ENCODE measurements around the gene CFAP221.

DNA sequence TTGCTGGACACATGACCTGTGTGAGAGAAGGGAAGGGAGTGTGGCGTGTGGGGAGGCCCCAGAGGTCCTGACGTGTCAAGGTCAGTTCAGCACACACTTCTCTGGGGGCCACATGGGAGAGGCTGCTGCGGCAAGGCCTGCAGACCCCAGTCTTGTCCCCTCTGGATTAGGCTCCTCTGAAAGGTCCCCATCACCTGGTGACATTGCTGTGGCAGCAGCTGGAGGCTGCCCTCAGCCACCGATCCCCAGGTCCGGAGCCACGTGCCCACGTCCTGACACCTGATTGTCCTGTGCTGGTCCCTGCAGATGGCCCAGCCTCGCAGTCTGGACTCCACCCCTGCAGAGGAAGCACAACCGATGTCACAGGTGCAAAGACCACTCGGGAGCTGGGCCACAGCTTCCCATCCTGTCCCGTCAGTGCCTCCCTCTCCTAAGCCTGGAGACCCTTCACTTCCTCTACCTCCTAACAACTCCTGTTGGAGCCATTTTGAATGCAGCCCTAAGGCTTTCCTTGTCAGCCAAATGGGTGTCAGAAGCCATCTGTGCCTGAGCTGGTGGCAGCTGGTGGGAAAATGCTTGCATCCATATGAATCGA, 147.5 kb downstream of the CFAP221 start:
- TF ChIP-seq, protein P1, sequence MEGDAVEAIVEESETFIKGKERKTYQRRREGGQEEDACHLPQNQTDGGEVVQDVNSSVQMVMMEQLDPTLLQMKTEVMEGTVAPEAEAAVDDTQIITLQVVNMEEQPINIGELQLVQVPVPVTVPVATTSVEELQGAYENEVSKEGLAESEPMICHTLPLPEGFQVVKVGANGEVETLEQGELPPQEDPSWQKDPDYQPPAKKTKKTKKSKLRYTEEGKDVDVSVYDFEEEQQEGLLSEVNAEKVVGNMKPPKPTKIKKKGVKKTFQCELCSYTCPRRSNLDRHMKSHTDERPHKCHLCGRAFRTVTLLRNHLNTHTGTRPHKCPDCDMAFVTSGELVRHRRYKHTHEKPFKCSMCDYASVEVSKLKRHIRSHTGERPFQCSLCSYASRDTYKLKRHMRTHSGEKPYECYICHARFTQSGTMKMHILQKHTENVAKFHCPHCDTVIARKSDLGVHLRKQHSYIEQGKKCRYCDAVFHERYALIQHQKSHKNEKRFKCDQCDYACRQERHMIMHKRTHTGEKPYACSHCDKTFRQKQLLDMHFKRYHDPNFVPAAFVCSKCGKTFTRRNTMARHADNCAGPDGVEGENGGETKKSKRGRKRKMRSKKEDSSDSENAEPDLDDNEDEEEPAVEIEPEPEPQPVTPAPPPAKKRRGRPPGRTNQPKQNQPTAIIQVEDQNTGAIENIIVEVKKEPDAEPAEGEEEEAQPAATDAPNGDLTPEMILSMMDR (IDR thresholded peaks at IDR 0.05) = no peak
- TF ChIP-seq EP300 (IDR thresholded peaks at IDR 0.05) = no peak

Data from sigmoid colon (tissue), 4 donors.